Panc1 (cell line): ENCODE results near the gene DPEP2. TPM values are rescaled to one million over a fixed set of nuclear protein-coding genes. Genes with fewer than 3 reads are reported as not detected.
"Not testable (repeated sequence)": the region's sequence is repeated elsewhere in the genome, so short reads cannot be mapped to it uniquely, and the experiment has no call there.

ENCODE experiments used
- ATAC-seq: fragments of 200-7000 bp; cut with Tn5 transposase; 2 replicates; pipeline ENCODE4 v1.9.1; 2020; ENCODE audit warnings: mild to moderate bottlenecking, moderate library complexity
- BruUV-seq: library from RNA; stranded (reverse); fragments of 400-500 nt; replicated peaks from 2 replicates; lab custom pipeline; 2021; lab: Mats Ljungman, UMichigan
- CTCF ChIA-PET: fragments of 300-600 bp; sonication (Branson Sonifier 250); formaldehyde crosslinking; loops from one replicate; lab custom pipeline; 2022; ENCODE audit warnings: antibody characterized with exemption; lab: Charles Lee
- POLR2A ChIA-PET: fragments of 300-600 bp; sonication (Branson Sonifier 250); formaldehyde crosslinking; loops from one replicate; lab custom pipeline; 2022; ENCODE audit warnings: antibody characterized with exemption; lab: Charles Lee
- DNase-seq: peaks from one replicate; pipeline ENCODE4 v3.0.0-alpha.2; 2010; ENCODE audit warnings: low read depth, low spot score
- H3K27ac ChIP-seq: 2 replicates; pipeline ENCODE4 v1.5.1; 2011; ENCODE audit warnings: mild to moderate bottlenecking, low read length, inconsistent platforms
- H3K27me3 ChIP-seq: fragments of 200-500 bp; sonication (Bioruptor generic); 2 replicates; pipeline ENCODE4 v1.6.0; 2014; ENCODE audit warnings: low read length, inconsistent platforms; ENCODE audit not compliant: control insufficient read depth, insufficient read depth
- H3K36me3 ChIP-seq: fragments of 200-500 bp; sonication (Bioruptor generic); 2 replicates; pipeline ENCODE4 v1.5.1; 2014; ENCODE audit warnings: inconsistent platforms, mild to moderate bottlenecking, low read length, moderate library complexity; ENCODE audit not compliant: control insufficient read depth, insufficient read depth
- H3K4me1 ChIP-seq: 2 replicates; pipeline ENCODE4 v1.5.1; 2011; ENCODE audit warnings: inconsistent platforms, mild to moderate bottlenecking, low read length, moderate library complexity; ENCODE audit not compliant: control insufficient read depth, insufficient read depth
- H3K4me3 ChIP-seq, 2 experiments: 2 replicates each; pipeline ENCODE4 v1.5.1; 2011 to 2012; ENCODE audit warnings: low read depth in 2 of 2, low read length in 2 of 2, mild to moderate bottlenecking in 2 of 2, inconsistent platforms in 1 of 2, moderate library complexity in 1 of 2
- H3K9me3 ChIP-seq: fragments of 200-500 bp; sonication (Bioruptor generic); 2 replicates; pipeline ENCODE4 v1.5.1; 2014; ENCODE audit warnings: low read depth, mild to moderate bottlenecking, inconsistent platforms, low read length, moderate library complexity; ENCODE audit not compliant: control insufficient read depth, insufficient read depth
- CTCF ChIP-seq: fragments of 450-650 bp; IDR thresholded peaks from 2 replicates; pipeline ENCODE4 v1.5.1; 2017; ENCODE audit warnings: mild to moderate bottlenecking
- POLR2AphosphoS5 ChIP-seq: IDR thresholded peaks from 2 replicates; pipeline ENCODE4 v1.6.1; 2012; ENCODE audit warnings: mild to moderate bottlenecking, low read depth, low read length, moderate library complexity
- SIN3A ChIP-seq: IDR thresholded peaks from 2 replicates; pipeline ENCODE4 v1.6.1; 2012; ENCODE audit warnings: low read depth, mild to moderate bottlenecking, low read length, moderate library complexity, borderline replicate concordance; ENCODE audit not compliant: insufficient read depth
- TCF7L2 ChIP-seq: IDR thresholded peaks from 2 replicates; pipeline ENCODE4 v1.6.1; 2011; ENCODE audit warnings: mild to moderate bottlenecking, low read depth, low read length, inconsistent platforms
- in situ Hi-C: cut with HindIII; loops from 2 replicates; pipeline ENCODE4 v1.10.0; 2016; ENCODE audit warnings: low sequenced_read_pairs, low pct_unique_long_range_greater_than_20kb
- intact Hi-C: fragments of 100-400 bp; cut with micrococcal nuclease; formaldehyde crosslinking; loops from one replicate; pipeline ENCODE4 v1.10.0; 2022; ENCODE audit not compliant: unreplicated experiment
- total RNA-seq: library from RNA; stranded (reverse); gene quantifications from one replicate; pipeline ENCODE4 v1.2.1, GENCODE V29; 2021; ENCODE audit not compliant: unreplicated experiment
- TF ChIP-seq, protein P1 (sequence below), 2 experiments: IDR thresholded peaks; 2 replicates each; pipeline ENCODE4 v1.6.1; 2011 to 2012; ENCODE audit warnings: low read depth in 2 of 2, control low read depth in 1 of 2, low read length in 1 of 2, mild to moderate bottlenecking in 1 of 2, moderate library complexity in 1 of 2; ENCODE audit not compliant: insufficient read depth in 1 of 2

DPEP2 gene
- total RNA-seq, 1 experiment from 2014 or later: not detected

GRCh38 chr16:67995423-67995822 lies 3.9 kb downstream of the DPEP2 start:
- in situ Hi-C loops: no loop called here
- no peaks in the 10 kb centered on the region for H3K27me3 ChIP-seq
- no peak overlapping the region for H3K4me3 ChIP-seq
- H3K9me3 ChIP-seq: no peaks in the 10 kb centered on the region
- H3K27ac ChIP-seq: no peak overlapping the region
- DNase-seq: no peak
- peaks cover 4% of the 10 kb centered on the region; the same call in 1 of the 2 replicates for H3K4me1 ChIP-seq
- no peaks in the 10 kb centered on the region for H3K36me3 ChIP-seq
- ChIA-PET CTCF (interaction anchor here (1.0 kb wide), 1 partner anchor 21 kb away, joined by 4 read pairs; no protein-coding TSS in a partner anchor), POLR2A (no interaction called here)
- TF ChIP-seq, protein P1, sequence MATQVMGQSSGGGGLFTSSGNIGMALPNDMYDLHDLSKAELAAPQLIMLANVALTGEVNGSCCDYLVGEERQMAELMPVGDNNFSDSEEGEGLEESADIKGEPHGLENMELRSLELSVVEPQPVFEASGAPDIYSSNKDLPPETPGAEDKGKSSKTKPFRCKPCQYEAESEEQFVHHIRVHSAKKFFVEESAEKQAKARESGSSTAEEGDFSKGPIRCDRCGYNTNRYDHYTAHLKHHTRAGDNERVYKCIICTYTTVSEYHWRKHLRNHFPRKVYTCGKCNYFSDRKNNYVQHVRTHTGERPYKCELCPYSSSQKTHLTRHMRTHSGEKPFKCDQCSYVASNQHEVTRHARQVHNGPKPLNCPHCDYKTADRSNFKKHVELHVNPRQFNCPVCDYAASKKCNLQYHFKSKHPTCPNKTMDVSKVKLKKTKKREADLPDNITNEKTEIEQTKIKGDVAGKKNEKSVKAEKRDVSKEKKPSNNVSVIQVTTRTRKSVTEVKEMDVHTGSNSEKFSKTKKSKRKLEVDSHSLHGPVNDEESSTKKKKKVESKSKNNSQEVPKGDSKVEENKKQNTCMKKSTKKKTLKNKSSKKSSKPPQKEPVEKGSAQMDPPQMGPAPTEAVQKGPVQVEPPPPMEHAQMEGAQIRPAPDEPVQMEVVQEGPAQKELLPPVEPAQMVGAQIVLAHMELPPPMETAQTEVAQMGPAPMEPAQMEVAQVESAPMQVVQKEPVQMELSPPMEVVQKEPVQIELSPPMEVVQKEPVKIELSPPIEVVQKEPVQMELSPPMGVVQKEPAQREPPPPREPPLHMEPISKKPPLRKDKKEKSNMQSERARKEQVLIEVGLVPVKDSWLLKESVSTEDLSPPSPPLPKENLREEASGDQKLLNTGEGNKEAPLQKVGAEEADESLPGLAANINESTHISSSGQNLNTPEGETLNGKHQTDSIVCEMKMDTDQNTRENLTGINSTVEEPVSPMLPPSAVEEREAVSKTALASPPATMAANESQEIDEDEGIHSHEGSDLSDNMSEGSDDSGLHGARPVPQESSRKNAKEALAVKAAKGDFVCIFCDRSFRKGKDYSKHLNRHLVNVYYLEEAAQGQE (IDR thresholded peaks at IDR 0.05; ENCODE audit: insufficient read depth in 1 of 2, low read depth in 2 of 2, low read length in 1 of 2): no peak
- TF ChIP-seq CTCF (no peak), TCF7L2 (no peak), POLR2AphosphoS5 (no peak), SIN3A (no peak)
- no peak for ATAC-seq
- intact Hi-C loops: no loop called here
- no TSS peak for BruUV-seq

DNA sequence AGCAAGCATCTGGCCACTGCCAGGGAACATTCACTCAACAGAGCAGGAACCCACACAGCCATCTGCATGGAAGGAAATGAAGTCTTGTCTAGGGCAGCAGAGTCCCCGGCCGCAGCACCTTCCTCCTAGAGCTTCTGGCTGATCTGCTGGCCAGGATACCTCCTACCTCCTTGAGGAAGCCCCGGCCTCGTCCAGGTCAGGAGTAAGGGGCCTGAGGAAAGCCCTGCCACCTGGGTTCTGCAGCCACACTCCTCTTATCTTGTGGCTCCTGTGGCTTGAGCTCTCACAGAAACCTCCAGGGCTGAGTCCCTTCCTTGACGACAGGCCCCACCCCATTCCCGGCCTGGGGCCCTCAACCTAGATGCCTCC lies 5.3 kb downstream of the DPEP2 start:
- H3K9me3 ChIP-seq, H3K36me3 ChIP-seq, BruUV-seq, H3K27me3 ChIP-seq, in situ Hi-C loops, H3K27ac ChIP-seq, H3K4me3 ChIP-seq, DNase-seq, H3K4me1 ChIP-seq: not testable (repeated sequence)
- CTCF ChIA-PET: interaction anchor here (0.6 kb wide), 2 partner anchors 37 to 267 kb away, joined by 4 to 5 read pairs; no protein-coding TSS in a partner anchor
- intact Hi-C loops: loop anchor here (5.0 kb wide), 1 partner anchor 48 kb away; no protein-coding TSS in a partner anchor
- POLR2A ChIA-PET: interaction anchor here (0.6 kb wide), 1 partner anchor 27 kb away, joined by 3 read pairs; no protein-coding TSS in a partner anchor
- ATAC-seq: peak; percentile 40
